HepG2 (cell line): ENCODE results near the gene PROX1. TPM values are rescaled to one million over a fixed set of nuclear protein-coding genes. Genes with fewer than 3 reads are reported as not detected.

Experiments
- ARHGAP35 ChIP-seq: sonication (generic); formaldehyde crosslinking; IDR thresholded peaks from 2 replicates; pipeline ENCODE4 v1.9.0; 2022; ENCODE audit warnings: mild to moderate bottlenecking, inconsistent platforms, moderate library complexity, missing genetic modification reagents, borderline replicate concordance
- CBX5 ChIP-seq: sonication (generic); formaldehyde crosslinking; IDR thresholded peaks from 2 replicates; pipeline ENCODE4 v1.4.0; 2020; ENCODE audit warnings: missing genetic modification reagents, borderline replicate concordance
- CCAR2 ChIP-seq: fragments of 200-400 bp; formaldehyde crosslinking; optimal IDR thresholded peaks from 2 replicates; pipeline ENCODE3; 2018; ENCODE audit warnings: low read depth, mild to moderate bottlenecking, low read length, moderate library complexity
- HNF1A ChIP-seq, 2 experiments: sonication (generic) in 1 of 2; formaldehyde crosslinking in 1 of 2; IDR thresholded peaks; 2 replicates each; pipeline versions ENCODE4 v1.4.0 to v1.6.1; 2016 to 2020; ENCODE audit warnings: borderline replicate concordance in 1 of 2, low read depth in 1 of 2, mild to moderate bottlenecking in 1 of 2, missing genetic modification reagents in 1 of 2
- MLLT10 ChIP-seq: sonication (generic); formaldehyde crosslinking; IDR thresholded peaks from 2 replicates; pipeline ENCODE4 v1.4.0; 2020; ENCODE audit warnings: missing genetic modification reagents
- SALL2 ChIP-seq: sonication (generic); formaldehyde crosslinking; IDR thresholded peaks from 2 replicates; pipeline ENCODE4 v1.8.1; 2023; ENCODE audit warnings: mild to moderate bottlenecking, missing genetic modification reagents, inconsistent platforms
- SMAD3 ChIP-seq: sonication (generic); formaldehyde crosslinking; IDR thresholded peaks from 2 replicates; pipeline ENCODE4 v1.4.0; 2020; ENCODE audit warnings: missing genetic modification reagents
- SOX5 ChIP-seq: IDR thresholded peaks from 2 replicates; pipeline ENCODE4 v1.6.1; 2016; ENCODE audit warnings: borderline replicate concordance
- SRY ChIP-seq: sonication (generic); formaldehyde crosslinking; IDR thresholded peaks from 2 replicates; pipeline ENCODE4 v1.8.0; 2022; ENCODE audit warnings: mild to moderate bottlenecking, missing genetic modification reagents
- ZMYM2 ChIP-seq: sonication (generic); formaldehyde crosslinking; IDR thresholded peaks from 2 replicates; pipeline ENCODE4 v1.8.0; 2022; ENCODE audit warnings: mild to moderate bottlenecking, missing genetic modification reagents
- ZNF24 ChIP-seq: fragments of 450-650 bp; IDR thresholded peaks from 2 replicates; pipeline ENCODE4 v1.6.1; 2017; ENCODE audit warnings: antibody characterized with exemption, mild to moderate bottlenecking
- ZNF30 ChIP-seq: sonication (generic); formaldehyde crosslinking; IDR thresholded peaks from 2 replicates; pipeline ENCODE4 v1.5.0; 2020; ENCODE audit warnings: mild to moderate bottlenecking, missing genetic modification reagents
- ZNF609 ChIP-seq: sonication (generic); formaldehyde crosslinking; IDR thresholded peaks from 2 replicates; pipeline ENCODE4 v1.4.0; 2020; ENCODE audit warnings: mild to moderate bottlenecking, missing genetic modification reagents, borderline replicate concordance
- ZNF652 ChIP-seq: IDR thresholded peaks from 2 replicates; pipeline ENCODE4 v1.6.1; 2016; ENCODE audit warnings: low read depth, borderline replicate concordance
- polyA plus RNA-seq, 8 experiments: library from polyadenylated mRNA; depleted of rRNA in 3 of 8; stranded (reverse) in 7 of 8; unstranded in 1 of 8; fragments of >200 nt; fragmentation: Illumina TruSeq in 4 of 8; extraction: Trizol in 4 of 8; gene quantifications; 2 replicates each; pipeline versions ENCODE4 v1.2.1 to v1.2.3, GENCODE V29; 2011 to 2016; ENCODE audit warnings: low read depth in 4 of 8, missing spikeins in 1 of 8, mixed read lengths in 1 of 8; ENCODE audit not compliant: insufficient read depth in 1 of 8
- total RNA-seq, 5 experiments: library from RNA; depleted of rRNA; stranded (reverse); fragments of >200 nt; fragmentation: Illumina TruSeq; extraction: Trizol; gene quantifications; 2 replicates each; pipeline ENCODE4 v1.2.3, GENCODE V29; 2016; ENCODE audit warnings: low read depth in 1 of 5
- TF ChIP-seq, protein P1 (sequence below): sonication (generic); formaldehyde crosslinking; IDR thresholded peaks from 2 replicates; pipeline ENCODE4 v1.4.0; 2020; ENCODE audit warnings: missing genetic modification reagents, borderline replicate concordance

PROX1 gene
- total and polyA plus RNA-seq, 2 of the 13 experiments (the other 11 are each of a cell fraction or from before 2014, with no cell fraction given): 12.3 to 30.2 TPM

DNA sequence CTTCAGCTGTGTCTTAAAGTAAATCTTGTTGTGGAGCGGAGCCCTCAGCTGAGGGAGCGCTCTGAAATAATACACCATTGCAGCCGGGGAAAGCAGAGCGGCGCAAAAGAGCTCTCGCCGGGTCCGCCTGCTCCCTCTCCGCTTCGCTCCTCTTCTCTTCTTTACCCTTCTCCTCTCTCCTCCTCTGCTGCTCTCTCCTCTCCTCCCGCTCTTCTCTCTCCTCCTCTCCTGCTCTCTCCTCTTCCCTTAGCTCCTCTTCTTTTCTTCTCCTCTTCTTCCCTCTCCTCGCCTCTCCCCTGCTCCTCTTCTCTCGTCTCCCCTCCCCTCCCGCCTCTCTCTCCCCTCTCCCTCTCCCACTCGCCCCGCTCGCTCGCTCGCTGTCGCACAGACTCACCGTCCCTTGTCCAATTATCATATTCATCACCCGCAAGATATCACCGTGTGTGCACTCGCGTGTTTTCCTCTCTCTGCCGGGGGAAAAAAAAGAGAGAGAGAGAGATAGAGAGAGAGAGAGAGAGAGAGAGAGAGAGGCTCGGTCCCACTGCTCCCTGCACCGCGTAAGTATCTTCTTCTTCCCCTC is at the start of gene PROX1 (continued):
- TF ChIP-seq ZMYM2 (CRISPR knock-in tag): no peak
- no peak for TF ChIP-seq ARHGAP35 (CRISPR knock-in tag)
- TF ChIP-seq ZNF609 (CRISPR knock-in tag): no peak
- TF ChIP-seq HNF1A (IDR thresholded peaks at IDR 0.05; ENCODE audit: low read depth): no peak
- TF ChIP-seq HNF1A (CRISPR knock-in tag; IDR thresholded peaks at IDR 0.05; ENCODE audit: borderline replicate concordance): 0 out of 2 replicates have a peak, but pooled peaks have one; percentile 45
- no peak for TF ChIP-seq ZNF24
- TF ChIP-seq, protein P1, sequence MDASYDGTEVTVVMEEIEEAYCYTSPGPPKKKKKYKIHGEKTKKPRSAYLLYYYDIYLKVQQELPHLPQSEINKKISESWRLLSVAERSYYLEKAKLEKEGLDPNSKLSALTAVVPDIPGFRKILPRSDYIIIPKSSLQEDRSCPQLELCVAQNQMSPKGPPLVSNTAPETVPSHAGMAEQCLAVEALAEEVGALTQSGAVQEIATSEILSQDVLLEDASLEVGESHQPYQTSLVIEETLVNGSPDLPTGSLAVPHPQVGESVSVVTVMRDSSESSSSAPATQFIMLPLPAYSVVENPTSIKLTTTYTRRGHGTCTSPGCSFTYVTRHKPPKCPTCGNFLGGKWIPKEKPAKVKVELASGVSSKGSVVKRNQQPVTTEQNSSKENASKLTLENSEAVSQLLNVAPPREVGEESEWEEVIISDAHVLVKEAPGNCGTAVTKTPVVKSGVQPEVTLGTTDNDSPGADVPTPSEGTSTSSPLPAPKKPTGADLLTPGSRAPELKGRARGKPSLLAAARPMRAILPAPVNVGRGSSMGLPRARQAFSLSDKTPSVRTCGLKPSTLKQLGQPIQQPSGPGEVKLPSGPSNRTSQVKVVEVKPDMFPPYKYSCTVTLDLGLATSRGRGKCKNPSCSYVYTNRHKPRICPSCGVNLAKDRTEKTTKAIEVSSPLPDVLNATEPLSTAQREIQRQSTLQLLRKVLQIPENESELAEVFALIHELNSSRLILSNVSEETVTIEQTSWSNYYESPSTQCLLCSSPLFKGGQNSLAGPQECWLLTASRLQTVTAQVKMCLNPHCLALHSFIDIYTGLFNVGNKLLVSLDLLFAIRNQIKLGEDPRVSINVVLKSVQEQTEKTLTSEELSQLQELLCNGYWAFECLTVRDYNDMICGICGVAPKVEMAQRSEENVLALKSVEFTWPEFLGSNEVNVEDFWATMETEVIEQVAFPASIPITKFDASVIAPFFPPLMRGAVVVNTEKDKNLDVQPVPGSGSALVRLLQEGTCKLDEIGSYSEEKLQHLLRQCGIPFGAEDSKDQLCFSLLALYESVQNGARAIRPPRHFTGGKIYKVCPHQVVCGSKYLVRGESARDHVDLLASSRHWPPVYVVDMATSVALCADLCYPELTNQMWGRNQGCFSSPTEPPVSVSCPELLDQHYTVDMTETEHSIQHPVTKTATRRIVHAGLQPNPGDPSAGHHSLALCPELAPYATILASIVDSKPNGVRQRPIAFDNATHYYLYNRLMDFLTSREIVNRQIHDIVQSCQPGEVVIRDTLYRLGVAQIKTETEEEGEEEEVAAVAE (CRISPR knock-in tag): no peak
- TF ChIP-seq CBX5 (CRISPR knock-in tag): no peak
- TF ChIP-seq SALL2: no peak
- no peak for TF ChIP-seq SRY (CRISPR knock-in tag)
- 0 out of 2 replicates have a peak, but pooled peaks have one; percentile 54 for TF ChIP-seq SMAD3 (CRISPR knock-in tag)
- TF ChIP-seq MLLT10 (CRISPR knock-in tag): no peak
- no peak for TF ChIP-seq ZNF652 (CRISPR knock-in tag)
- no peak for TF ChIP-seq CCAR2
- no peak for TF ChIP-seq SOX5 (CRISPR knock-in tag)
- no peak for TF ChIP-seq ZNF30 (CRISPR knock-in tag)
